GM23248 (cell line): ENCODE results near the gene SYT6. TPM values are rescaled to one million over a fixed set of nuclear protein-coding genes. Genes with fewer than 3 reads are reported as not detected.

Experiments
- DNase-seq: peaks from one replicate; pipeline ENCODE4 v3.0.0-alpha.2; 2015
- H2AFZ ChIP-seq: fragments of 200-600 bp; sonication (generic); 2 replicates; pipeline ENCODE4 v1.6.1; 2016; ENCODE audit warnings: antibody characterized with exemption
- H3F3A ChIP-seq: fragments of 200-600 bp; sonication (generic); 2 replicates; pipeline ENCODE4 v1.6.1; 2016; ENCODE audit warnings: mild to moderate bottlenecking, antibody characterized with exemption, mixed run types; ENCODE audit not compliant: insufficient read depth
- H3K27ac ChIP-seq: fragments of 200-600 bp; sonication (generic); 2 replicates; pipeline ENCODE4 v1.5.1; 2016; ENCODE audit warnings: mild to moderate bottlenecking
- H3K27me3 ChIP-seq: fragments of 200-600 bp; sonication (generic); replicated peaks from 2 replicates; pipeline ENCODE4 v1.6.1; 2016; ENCODE audit warnings: mild to moderate bottlenecking; ENCODE audit not compliant: insufficient read depth
- H3K36me3 ChIP-seq: fragments of 200-600 bp; sonication (generic); 2 replicates; pipeline ENCODE4 v1.6.1; 2016; ENCODE audit warnings: low read depth, mild to moderate bottlenecking
- H3K4me1 ChIP-seq: fragments of 200-600 bp; sonication (generic); 2 replicates; pipeline ENCODE4 v1.6.1; 2016; ENCODE audit warnings: mild to moderate bottlenecking; ENCODE audit not compliant: insufficient read depth
- H3K4me2 ChIP-seq: fragments of 200-600 bp; sonication (generic); one replicate; pipeline ENCODE4 v1.6.1; 2016; ENCODE audit warnings: mild to moderate bottlenecking; ENCODE audit not compliant: unreplicated experiment
- H3K4me3 ChIP-seq: fragments of 200-600 bp; sonication (generic); 2 replicates; pipeline ENCODE4 v1.5.1; 2016; ENCODE audit warnings: mild to moderate bottlenecking
- H3K79me2 ChIP-seq: fragments of 200-600 bp; sonication (generic); 2 replicates; pipeline ENCODE4 v1.6.1; 2016; ENCODE audit warnings: mild to moderate bottlenecking; ENCODE audit not compliant: insufficient read depth
- H3K9ac ChIP-seq: fragments of 200-600 bp; sonication (generic); 2 replicates; pipeline ENCODE4 v1.6.1; 2016; ENCODE audit warnings: mild to moderate bottlenecking
- H3K9me2 ChIP-seq: fragments of 200-600 bp; sonication (generic); 2 replicates; pipeline ENCODE4 v1.6.1; 2016; ENCODE audit warnings: mixed run types, mild to moderate bottlenecking, moderate library complexity; ENCODE audit not compliant: insufficient read depth
- H3K9me3 ChIP-seq: fragments of 200-600 bp; sonication (generic); one replicate; pipeline ENCODE4 v1.6.1; 2017; ENCODE audit warnings: low read depth
- H4K20me1 ChIP-seq: fragments of 200-600 bp; sonication (generic); 2 replicates; pipeline ENCODE4 v1.6.0; 2016; ENCODE audit not compliant: insufficient read depth
- EZH2 ChIP-seq: fragments of 200-600 bp; sonication (generic); IDR thresholded peaks from 2 replicates; pipeline ENCODE4 v1.6.1; 2018; ENCODE audit warnings: antibody characterized with exemption, mild to moderate bottlenecking; ENCODE audit not compliant: insufficient read depth, poor library complexity, severe bottlenecking
- EZH2phosphoT487 ChIP-seq: fragments of 200-600 bp; sonication (generic); IDR thresholded peaks from 2 replicates; pipeline ENCODE4 v1.6.1; 2018; ENCODE audit warnings: antibody characterized with exemption, moderate library complexity, mild to moderate bottlenecking, low read depth; ENCODE audit not compliant: insufficient read depth
- WGBS, 2 experiments: methylation state at CpG; one replicate each; pipeline ENCODE4 v1.1.6; 2015 to 2017; ENCODE audit warnings: low lambda C conversion rate in 2 of 2, low coverage in 1 of 2; ENCODE audit errors: missing lambda C conversion rate in 2 of 2; 5-methylcytosine and 5-hydroxymethylcytosine counted together
- in situ Hi-C: fragments of 300-500 bp; cut with MboI; formaldehyde crosslinking; loops from 2 replicates; pipeline ENCODE4 v1.15.0; 2020
- polyA plus RNA-seq: library from polyadenylated mRNA; unstranded; fragments of >200 nt; fragmentation: Nextera tagmentation; extraction: Ambion mirVana; gene quantifications from 2 replicates; pipeline ENCODE4 v1.2.1, GENCODE V29; 2016
- total RNA-seq: library from RNA; depleted of rRNA; stranded (reverse); fragments of >200 nt; shearing (Covaris generic); gene quantifications from 2 replicates; pipeline ENCODE4 v1.2.3, GENCODE V29; 2014

SYT6 gene
- total and polyA plus RNA-seq, 2 experiments from 2014 or later, result not detected

- no peak overlapping the region for H3K4me2 ChIP-seq
- in situ Hi-C loops, result no loop called here
- H3K79me2 ChIP-seq, result no peaks in the 10 kb centered on the region
- H3F3A ChIP-seq, result no peaks in the 10 kb centered on the region
- no peaks in the 10 kb centered on the region for H3K36me3 ChIP-seq
- H3K9me3 ChIP-seq, result no peaks in the 10 kb centered on the region
- DNase-seq, result no peak
- no peak overlapping the region for H2AFZ ChIP-seq
- no peak overlapping the region for H3K27ac ChIP-seq
- peaks cover 96% of the 10 kb centered on the region for H3K27me3 ChIP-seq
- no peak overlapping the region for H3K4me3 ChIP-seq
- no peak overlapping the region for H3K9ac ChIP-seq
- TF ChIP-seq EZH2phosphoT487 (no peak), EZH2 (no peak)
- H3K9me2 ChIP-seq, result no peaks in the 10 kb centered on the region
- H3K4me1 ChIP-seq, result no peaks in the 10 kb centered on the region
- H4K20me1 ChIP-seq, result no peaks in the 10 kb centered on the region
- WGBS, 2 experiments, result 56 to 58% methylated on average over 2 of the region's 2 CpGs
Measured at GRCh38 chr1:114159941-114160340, 6.3 kb upstream of the SYT6 start.

- Histone ChIP-seq H3F3A (no peaks in the 10 kb centered on the region), H3K4me2 (no peak overlapping the region), H3K4me3 (no peak overlapping the region), H2AFZ (no peak overlapping the region), H3K27me3 (peaks cover 97% of the 10 kb centered on the region), H3K9me3 (no peaks in the 10 kb centered on the region), H3K9me2 (no peaks in the 10 kb centered on the region), H3K4me1 (no peaks in the 10 kb centered on the region), H3K9ac (no peak overlapping the region), H3K27ac (no peak overlapping the region), H3K36me3 (no peaks in the 10 kb centered on the region), H4K20me1 (no peaks in the 10 kb centered on the region), H3K79me2 (no peaks in the 10 kb centered on the region)
- TF ChIP-seq EZH2phosphoT487 (no peak), EZH2 (no peak)
- no peak for DNase-seq
- WGBS, 2 experiments, result 54 to 55% methylated on average over 6 of the region's 6 CpGs
- in situ Hi-C loops, result no loop called here
Measured at GRCh38 chr1:114157275-114157660, 3.6 kb upstream of the SYT6 start.

GRCh38 chr1:114156538-114157274 lies 3.0 kb upstream of the SYT6 start:
- no peak for TF ChIP-seq EZH2
- no peak for TF ChIP-seq EZH2phosphoT487
- Histone ChIP-seq H3F3A (no peaks in the 10 kb centered on the region), H3K4me3 (no peak overlapping the region), H3K27ac (no peak overlapping the region), H3K9ac (no peak overlapping the region), H3K79me2 (no peaks in the 10 kb centered on the region), H3K27me3 (peaks cover 97% of the 10 kb centered on the region), H4K20me1 (no peaks in the 10 kb centered on the region), H3K9me2 (no peaks in the 10 kb centered on the region), H3K9me3 (no peaks in the 10 kb centered on the region), H3K4me1 (no peaks in the 10 kb centered on the region), H2AFZ (no peak overlapping the region), H3K4me2 (no peak overlapping the region), H3K36me3 (no peaks in the 10 kb centered on the region)
- 11 to 20% methylated on average over 5 of the region's 5 CpGs for WGBS, 2 experiments
- DNase-seq, result no peak
- in situ Hi-C loops, result no loop called here

GRCh38 chr1:114155706-114156105 lies 2.0 kb upstream of the SYT6 start:
- no peak for TF ChIP-seq EZH2
- Histone ChIP-seq H4K20me1 (no peaks in the 10 kb centered on the region), H2AFZ (no peak overlapping the region), H3K4me3 (no peak overlapping the region), H3K4me2 (no peak overlapping the region), H3K27me3 (peaks cover 97% of the 10 kb centered on the region), H3K9me2 (no peaks in the 10 kb centered on the region), H3K36me3 (no peaks in the 10 kb centered on the region), H3K79me2 (no peaks in the 10 kb centered on the region), H3F3A (no peaks in the 10 kb centered on the region), H3K9me3 (no peaks in the 10 kb centered on the region), H3K4me1 (no peaks in the 10 kb centered on the region), H3K27ac (no peak overlapping the region), H3K9ac (no peak overlapping the region)
- in situ Hi-C loops, result no loop called here
- WGBS, 2 experiments, result 32 to 34% methylated on average over 8 of the region's 8 CpGs
- no peak for DNase-seq
